ENCODE results near the gene OR2J1.
"Not testable (repeated sequence)": the region's sequence is repeated elsewhere in the genome, so short reads cannot be mapped to it uniquely, and the experiment has no call there.

Gene OR2J1

DNA sequence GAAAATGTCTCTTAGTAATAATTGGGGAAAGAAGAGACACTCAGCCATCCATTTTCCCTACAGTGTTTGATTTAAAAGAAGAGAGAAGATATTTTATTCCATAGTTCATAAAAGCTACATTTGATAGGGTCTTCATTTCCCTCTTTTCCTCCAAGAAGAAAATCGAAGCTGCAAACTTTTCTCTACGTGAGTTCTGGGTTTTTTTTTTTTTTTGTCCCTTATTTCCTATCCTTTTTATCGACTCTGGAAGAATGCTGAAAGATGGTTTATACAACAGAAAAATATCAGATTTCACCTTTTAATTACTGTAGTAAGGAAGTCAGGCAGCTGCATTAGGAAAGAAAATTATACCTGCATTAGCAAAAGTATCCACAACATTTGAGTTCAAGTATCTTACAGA is at the start of gene OR2J1:
Gene OR2J1, plus strand, starts transcription at position 301 of the 400 bp plus-strand sequence. CDS start 1,453 bp downstream, outside the sequence.
- H3K4me3 ChIP-seq: no peak within 1 kb of the TSS
- H3K27ac ChIP-seq: no peak within 1 kb of the TSS

DNA sequence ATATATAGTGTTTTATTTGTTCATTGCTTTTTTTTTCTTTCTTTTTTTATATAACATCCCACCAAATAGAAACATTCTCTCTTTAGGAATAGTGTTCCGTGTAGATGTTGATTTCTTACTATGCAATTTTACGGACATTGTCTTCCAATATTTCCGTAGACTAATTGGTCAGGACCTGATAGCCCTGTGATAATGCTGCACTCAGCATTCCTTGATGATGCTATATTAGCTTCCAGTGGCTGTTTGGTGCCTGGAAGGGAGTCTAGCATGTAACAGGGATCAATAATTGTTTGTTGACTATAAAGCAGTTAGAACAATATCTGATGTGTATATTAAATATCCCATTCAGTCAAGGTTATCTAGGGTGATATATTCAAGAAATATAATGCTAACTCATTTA is 47.6 kb upstream of the OR2J1 start:
- Histone ChIP-seq H3K4me3 (no peak overlapping the region), H3K27ac (no peak overlapping the region)

DNA sequence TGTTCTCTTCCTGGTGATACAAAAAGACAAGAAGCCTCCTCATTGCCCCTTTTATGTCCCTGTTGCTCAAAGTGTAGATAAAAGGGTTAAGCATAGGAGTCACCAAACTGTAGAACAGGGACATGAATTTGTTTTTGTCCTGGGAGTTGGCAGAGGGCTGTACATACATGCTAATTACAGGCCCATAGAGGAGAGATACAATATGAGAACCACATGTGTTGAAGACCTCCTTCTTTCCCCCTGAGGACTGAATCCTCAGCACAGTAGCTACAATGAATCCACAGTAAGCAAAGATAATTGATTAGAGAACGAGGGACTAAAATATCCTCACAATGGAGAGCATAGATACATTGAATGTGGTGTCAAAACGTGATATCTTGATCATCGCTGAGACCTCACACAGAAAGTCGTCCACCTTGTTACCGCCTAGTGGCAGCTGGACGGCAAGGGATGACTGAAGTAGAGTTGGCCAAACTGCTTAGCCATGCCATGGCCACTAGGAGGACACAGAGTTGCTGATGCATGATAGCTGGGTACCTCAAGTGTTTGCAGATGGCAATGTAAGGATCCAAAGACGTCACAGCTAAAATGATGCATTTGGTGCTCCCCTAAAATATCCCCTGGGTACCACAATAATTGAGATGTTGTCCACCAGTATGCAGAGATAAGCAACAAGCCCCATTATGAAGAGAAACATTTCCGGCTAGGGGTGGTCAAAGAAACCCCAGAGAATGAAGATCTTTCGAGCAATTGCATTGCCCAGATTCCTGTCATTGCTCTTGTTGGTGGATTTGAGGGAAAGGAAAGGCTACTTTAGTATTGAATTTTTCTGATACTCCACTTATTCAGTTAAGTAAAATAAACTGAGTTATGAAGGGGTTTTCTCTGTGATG is 27.2 kb upstream of the OR2J1 start:
- Histone ChIP-seq H3K27ac (no peak overlapping the region), H3K4me3 (no peak overlapping the region)

DNA sequence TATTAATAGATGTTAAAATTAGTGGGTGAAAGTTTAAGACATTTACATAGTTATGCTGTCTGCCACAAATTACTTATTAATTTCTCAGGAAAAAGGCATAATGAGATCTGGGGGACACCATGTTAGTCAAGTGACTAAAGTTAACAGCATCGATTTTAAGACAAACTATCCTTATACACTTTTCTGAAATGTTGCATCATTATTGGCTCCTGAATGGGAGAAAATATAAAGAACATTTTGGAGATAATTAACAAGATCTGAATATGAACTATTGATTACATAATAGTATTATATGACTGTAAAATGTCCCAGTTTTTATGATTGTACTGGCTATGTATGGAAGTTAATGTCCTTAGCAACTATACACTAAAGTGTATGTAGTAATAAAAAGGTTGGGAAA is 20.1 kb upstream of the OR2J1 start:
- no peak overlapping the region for H3K4me3 ChIP-seq
- no peak overlapping the region for H3K27ac ChIP-seq

DNA sequence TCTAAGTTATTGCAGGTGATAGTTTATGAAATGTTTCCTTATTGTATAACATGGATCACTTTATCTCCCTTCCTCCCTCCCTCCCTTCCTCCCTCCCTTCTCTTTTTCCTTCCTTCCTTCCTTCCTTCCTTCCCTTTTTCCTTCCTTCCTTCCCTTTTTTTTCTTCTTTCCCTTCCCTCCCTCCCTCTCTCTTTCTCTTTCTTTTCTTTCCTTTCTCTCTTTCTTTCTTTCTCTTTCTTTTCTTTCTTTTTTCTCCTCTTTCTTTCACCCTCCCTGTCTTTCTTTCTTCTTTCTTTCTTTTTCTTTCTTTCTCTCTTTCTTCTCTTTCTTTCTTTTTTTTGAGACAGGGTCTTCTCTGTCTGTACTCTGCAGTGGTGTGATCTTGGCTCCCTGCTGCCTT is 18.0 kb upstream of the OR2J1 start:
- Histone ChIP-seq H3K4me3 (no peak overlapping the region), H3K27ac (no peak overlapping the region)

DNA sequence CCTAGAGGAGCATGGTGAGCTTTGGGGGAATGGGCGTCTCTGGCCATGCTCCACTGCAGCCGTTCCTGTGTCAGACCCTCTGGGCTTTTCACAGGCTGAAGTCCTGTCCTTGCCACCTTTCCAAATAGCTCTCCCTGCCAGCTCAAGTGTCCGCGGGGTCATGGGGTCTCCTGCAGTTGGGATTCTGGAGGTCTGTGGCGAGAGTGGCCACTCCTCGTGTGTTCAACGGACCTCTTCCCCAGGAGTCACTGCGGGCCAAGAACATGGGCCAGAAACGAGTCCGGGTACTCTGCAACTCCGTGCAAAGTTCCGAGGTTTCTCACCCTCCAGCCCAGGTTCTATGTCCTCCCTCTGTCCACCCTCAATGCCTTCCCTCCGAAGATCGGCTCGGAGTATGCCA is 16.8 kb upstream of the OR2J1 start:
- Histone ChIP-seq H3K27ac (no peak overlapping the region), H3K4me3 (no peak overlapping the region)

DNA sequence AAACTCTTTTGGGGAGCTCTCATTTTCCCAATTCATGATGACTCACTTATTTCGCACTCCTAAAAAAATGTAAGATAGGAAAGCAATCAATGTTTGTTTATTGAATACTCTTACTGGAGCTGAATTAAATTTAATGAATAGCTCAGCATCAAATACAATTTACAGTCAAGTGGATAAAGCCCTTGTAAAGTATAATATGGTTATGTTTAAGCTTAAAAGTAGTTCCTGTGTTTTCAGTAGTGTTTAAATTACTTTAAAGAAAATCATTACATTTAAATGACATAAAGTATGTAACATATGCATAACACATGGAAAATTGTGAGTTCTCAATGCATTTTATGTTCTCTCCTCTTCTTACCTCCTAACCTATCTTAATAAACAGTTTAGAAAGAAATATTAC is 12.1 kb upstream of the OR2J1 start, which contains the start of gene OR2B3:
Gene OR2B3, minus strand, starts transcription at position 101 of the 400 bp plus-strand sequence. Its CDS starts 65 bp downstream, at position 36.
- H3K27ac ChIP-seq: no peak within 1 kb of the TSS
- no peak within 1 kb of the TSS for H3K4me3 ChIP-seq

DNA sequence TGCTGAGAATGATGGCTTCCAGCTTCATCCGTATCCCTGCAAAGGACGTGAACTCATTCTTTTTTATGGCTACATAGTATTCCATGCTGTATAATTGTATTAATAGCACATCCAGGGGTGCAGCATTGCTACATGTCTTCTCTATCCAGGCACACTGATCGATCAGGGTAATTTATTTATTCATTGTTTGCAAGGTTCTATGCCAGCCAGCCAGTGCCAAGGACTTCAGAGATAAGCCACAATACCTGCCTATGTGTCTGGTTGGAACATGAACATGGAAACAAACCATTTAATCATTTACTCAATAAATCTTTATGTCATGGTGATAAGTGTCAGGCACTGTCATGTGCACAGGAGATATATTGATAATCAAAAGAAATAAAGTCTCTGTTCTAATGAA is 6.3 kb upstream of the OR2J1 start:
- H3K4me3 ChIP-seq: no peak overlapping the region
- H3K27ac ChIP-seq: no peak overlapping the region

GRCh38 chr6:29097803-29098202 is 1.5 kb upstream of the OR2J1 start:
- Histone ChIP-seq H3K4me3 (no peak overlapping the region), H3K27ac (no peak overlapping the region)

DNA sequence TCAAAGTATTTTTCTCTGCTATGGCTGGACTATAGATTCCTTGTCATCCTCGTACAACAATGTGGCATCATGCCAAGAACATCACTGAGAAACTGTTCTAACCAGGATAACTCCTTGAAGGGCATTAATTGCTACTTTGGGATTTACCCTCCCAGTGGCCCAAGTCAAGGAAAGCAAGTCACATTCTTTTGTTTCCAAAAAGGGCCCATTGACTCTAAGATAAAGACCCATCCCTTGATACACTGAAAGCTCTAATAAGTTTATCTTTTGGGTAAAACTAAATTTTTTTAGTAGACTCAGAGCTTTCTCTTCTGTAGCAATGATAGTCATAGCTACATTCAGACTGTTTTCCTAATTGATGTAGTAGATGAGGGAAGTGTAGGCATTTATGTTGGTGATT is 8.5 kb downstream of the OR2J1 start, which contains the start of gene OR2J3:
Gene OR2J3, plus strand, starts transcription at position 301 of the 400 bp plus-strand sequence. CDS start 3,833 bp downstream, outside the sequence.
- H3K4me3 ChIP-seq: no peak within 1 kb of the TSS

DNA sequence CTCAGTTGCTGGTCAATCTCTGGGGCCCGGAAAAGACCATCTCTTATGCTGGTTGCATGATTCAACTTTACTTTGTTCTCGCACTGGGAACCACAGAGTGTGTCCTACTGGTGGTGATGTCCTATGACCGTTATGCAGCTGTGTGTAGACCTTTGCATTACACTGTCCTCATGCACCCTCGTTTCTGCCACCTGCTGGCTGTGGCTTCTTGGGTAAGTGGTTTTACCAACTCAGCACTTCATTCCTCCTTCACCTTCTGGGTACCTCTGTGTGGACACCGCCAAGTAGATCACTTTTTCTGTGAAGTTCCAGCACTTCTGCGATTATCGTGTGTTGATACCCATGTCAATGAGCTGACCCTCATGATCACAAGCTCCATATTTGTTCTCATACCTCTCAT is 12.8 kb downstream of the OR2J1 start:
- Histone ChIP-seq H3K4me3 (no peak overlapping the region), H3K27ac (no peak overlapping the region)

More for the DNA sequence above, 8.5 kb downstream of the OR2J1 start, which contains the start of gene OR2J3:
- no peak within 1 kb of the TSS for H3K27ac ChIP-seq

DNA sequence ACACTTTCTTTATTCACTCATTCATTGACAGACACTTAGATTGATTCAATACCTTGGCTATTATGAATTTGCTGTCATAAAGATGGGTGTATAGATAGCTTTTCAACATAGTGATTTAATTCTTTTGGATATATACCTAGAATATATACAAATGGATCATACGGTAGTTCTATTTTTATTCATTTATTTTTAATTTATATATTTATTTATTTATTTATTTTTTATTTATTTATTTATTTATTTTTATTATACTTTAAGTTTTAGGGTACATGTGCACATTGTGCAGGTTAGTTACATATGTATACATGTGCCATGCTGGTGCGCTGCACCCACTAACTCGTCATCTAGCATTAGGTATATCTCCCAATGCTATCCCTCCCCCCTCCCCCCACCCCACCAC is 15.7 kb downstream of the OR2J1 start:
- not testable (repeated sequence) for H3K27ac ChIP-seq, H3K4me3 ChIP-seq

GRCh38 chr6:29129326-29130012 is 30.2 kb downstream of the OR2J1 start:
- H3K27ac ChIP-seq: no peak overlapping the region
- H3K4me3 ChIP-seq: no peak overlapping the region

DNA sequence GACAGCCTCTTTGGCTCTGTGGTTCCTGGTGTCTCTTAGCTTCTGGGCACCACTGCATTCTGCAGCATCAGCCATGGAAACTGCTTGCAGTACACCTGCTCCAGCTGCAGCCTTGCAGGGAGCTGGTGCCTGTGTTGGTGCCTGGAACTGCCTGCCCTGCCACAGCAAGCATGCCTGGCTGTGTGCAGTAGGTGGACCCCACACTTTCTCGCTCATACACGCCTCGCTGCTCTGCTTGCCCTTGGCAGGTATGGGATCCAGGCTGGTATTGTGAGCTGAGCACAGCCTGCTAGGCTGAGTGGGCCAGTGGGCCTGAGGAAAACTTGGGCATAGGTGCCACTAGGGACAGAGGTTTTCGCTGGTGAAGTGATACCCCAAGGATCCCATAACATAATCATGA is 31.4 kb downstream of the OR2J1 start:
- Histone ChIP-seq H3K4me3 (no peak overlapping the region), H3K27ac (no peak overlapping the region)

- H3K27ac ChIP-seq: no peak overlapping the region
- H3K4me3 ChIP-seq: no peak overlapping the region
Observed at GRCh38 chr6:29131691-29132090, 32.4 kb downstream of the OR2J1 start.

- H3K27ac ChIP-seq: no peak overlapping the region
- no peak overlapping the region for H3K4me3 ChIP-seq
Observed at GRCh38 chr6:29137724-29138123, 38.4 kb downstream of the OR2J1 start.

DNA sequence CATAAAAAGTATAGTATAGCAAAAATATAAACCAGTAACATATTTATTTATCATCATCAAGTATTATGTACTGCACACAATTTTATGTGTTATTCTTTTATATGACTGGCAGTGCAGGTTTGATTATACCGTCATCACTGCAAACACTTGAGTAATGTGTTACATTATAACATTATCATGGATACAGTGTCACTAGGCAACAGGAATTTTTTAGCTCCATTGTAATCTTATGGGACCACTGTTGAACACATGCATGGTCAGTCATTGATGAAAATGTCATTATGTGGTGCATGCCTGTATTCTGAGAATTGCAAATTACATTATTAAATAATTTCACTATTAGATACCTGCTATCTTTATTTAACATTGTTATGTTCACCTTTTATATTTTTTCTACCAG is 42.3 kb downstream of the OR2J1 start:
- H3K4me3 ChIP-seq: no peak overlapping the region
- H3K27ac ChIP-seq: no peak overlapping the region

DNA sequence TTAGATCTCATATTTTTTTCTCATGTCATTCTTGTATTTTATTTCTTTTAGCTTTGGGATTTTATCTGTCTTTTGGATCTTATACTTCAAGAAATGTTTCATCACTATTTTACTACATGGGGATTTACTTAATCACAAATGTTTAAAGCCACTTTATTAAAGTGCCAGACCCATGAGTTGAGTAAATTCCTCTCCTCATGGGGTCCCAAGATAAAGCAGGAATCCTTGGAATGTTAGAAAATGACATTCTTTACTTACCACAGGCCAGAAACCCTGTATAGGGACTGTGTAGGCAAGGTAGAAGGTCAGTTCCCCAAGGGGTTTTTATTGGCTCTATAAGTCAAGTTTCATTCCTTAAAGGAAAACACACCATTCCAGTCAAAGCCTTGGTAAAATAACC is 43.0 kb downstream of the OR2J1 start:
- H3K27ac ChIP-seq: no peak overlapping the region
- H3K4me3 ChIP-seq: no peak overlapping the region

DNA sequence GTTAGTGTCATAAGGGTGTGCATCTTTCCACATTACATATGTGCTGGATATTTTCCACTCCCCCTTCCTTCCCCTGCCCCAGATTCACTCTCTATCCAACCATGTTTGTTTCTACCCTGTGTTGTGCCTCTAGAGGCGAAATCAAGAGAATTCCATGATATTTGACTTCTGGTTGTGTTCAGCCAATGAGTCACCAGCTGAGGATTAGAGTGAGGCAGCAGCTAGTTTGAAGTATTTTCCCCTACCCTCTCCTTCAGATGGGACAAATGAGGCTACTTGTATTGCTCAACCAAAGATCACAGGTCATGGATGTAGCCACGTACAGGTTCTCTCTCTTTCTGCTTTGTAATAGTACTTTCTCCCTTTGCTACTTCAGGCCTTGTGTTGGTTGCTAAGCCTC is 46.9 kb downstream of the OR2J1 start:
- no peak overlapping the region for H3K27ac ChIP-seq

GRCh38 chr6:29147074-29147473 is 47.8 kb downstream of the OR2J1 start:
- Histone ChIP-seq H3K27ac (no peak overlapping the region), H3K4me3 (no peak overlapping the region)

More for the DNA sequence above, 46.9 kb downstream of the OR2J1 start:
- no peak overlapping the region for H3K4me3 ChIP-seq

DNA sequence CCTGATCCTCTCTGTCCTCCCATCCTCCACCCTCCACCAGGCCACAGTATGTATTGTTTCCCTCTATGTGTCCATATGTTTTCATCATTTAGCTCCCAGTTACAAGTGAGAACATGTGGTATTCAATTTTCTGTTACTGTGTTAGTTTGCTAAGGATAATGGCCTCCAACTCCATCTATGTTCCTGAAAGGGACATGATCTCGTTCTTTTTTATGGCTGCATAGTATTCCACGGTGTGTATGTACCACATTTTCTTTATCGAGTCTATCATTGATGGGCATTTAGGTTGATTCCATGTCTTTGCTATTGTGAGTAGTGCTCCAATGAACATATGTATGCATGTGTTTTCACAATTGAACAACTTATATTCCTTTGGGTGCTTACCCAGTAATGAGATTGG is 50.2 kb downstream of the OR2J1 start:
- not testable (repeated sequence) for H3K27ac ChIP-seq, H3K4me3 ChIP-seq

Data from skin epidermis (tissue), 12 donors.